DLD1 (cell line): ENCODE measurements around the gene PON2.
"Not testable (repeated sequence)": the region's sequence is repeated elsewhere in the genome, so short reads cannot be mapped to it uniquely, and the experiment has no call there.

ENCODE experiments used
- in situ Hi-C: cut with HindIII; loops from 2 replicates; pipeline ENCODE4 v1.10.0; 2017; ENCODE audit warnings: low sequenced_read_pairs

The PON2 gene

DNA sequence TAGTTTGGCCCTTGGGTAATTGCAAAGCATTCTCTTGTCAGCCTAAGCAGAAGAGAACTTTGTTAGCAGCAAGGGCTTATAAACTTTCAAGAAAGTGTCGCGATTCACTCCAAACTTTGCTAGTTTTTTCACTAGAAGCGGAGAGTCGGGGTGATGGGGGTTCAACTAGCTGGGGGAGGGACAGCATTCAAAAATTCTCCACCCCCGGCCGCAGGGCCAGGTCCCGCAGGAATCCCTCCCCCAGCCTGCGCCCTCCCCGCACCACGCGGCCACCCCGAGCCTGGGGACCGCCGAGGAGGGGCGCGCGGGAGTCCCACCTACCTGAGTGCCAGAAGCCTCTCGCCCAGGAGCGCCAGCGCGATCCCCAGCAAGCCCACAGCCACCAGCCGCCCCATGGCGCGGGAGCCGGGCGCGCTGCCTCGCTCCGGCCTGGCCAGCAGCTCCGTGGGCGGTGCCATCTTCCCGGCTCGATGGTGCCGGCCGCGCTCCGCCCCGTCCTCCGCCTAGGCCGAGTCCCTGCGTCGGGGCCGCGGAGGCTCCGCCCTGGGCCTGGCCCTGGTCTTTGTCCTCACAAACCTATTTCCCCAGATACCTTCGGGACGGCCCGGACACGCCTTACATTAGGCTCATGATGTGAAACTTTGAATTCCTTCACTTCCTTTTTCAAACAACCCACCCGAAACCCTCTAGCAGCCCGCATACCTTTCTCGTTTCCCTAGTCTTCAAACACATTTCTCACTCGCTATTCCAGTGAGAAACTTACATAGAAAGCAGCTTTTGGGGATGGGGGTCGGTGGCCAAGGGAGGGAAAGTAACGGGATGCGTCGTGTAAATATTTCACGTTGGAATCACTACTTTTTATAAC lies at the start of gene PON2:
TSS of gene PON2 (minus strand) at position 472 of the 865 bp plus-strand sequence. CDS start at position 395, 77 bp downstream.
- in situ Hi-C loops: no loop called here

DNA sequence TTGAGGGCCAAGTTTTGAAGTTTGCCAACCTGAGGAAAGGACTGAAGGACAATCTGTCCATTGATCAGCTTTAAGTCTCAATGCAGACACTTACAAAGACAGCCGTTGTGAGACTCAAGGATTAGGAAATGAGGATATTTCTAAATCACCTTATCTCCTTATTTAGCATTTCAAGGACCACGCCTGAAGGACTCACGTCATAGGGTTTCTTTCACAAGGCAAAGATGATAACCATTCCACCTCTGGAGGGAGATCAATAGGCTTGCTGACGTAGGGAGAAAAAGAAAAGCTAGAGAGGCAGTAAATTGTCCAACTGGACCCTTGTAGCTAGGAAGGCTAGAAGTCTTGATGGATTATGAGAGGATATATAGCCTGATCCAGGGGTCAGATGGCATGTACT lies 47.6 kb upstream of the PON2 start:
- in situ Hi-C loops: loop anchor here (25.0 kb wide), 1 partner anchor 1045 kb away; no protein-coding TSS in a partner anchor

DNA sequence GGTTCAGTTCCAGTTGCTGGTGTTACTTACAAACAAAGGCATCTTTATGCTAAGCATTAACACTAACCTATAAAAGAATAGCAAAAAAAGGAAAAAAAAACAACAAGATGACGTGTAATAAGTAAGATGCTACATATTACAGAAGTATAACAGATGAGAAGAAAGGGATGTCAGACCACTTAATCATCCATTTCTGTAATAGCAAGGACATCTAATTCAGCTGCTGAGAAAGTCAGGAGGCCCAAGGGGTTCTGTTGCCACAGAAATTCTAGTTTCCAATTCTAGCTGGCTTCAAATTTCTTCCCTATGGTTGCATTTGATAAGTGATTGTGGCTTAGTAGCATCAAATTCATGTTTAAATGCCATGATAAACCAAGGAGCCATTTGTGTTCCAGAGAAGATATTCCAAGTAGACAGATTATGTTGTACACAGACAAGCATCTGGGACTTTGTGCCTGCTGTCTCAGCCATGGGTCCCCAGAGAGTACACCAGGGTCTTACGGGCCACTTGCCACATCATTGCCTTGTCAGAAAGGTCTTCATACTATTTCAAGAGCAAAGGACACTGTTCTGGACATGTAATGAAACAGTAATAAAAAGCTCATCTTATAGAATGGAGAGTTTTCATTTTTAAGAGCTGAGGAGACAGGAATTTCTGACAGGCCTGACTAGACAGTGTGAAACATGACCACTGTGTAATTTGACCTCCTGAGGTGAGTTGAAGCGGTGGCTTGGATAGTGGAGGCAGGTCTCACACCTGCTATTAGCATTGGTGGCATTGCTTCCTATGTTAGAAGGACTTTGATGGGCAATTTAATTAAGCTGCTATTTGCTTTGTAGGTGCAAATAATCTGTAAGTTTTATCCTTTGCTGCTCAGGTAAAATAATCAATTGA lies 46.7 kb upstream of the PON2 start:
- in situ Hi-C loops: loop anchor here (25.0 kb wide), 1 partner anchor 1044 kb away; no protein-coding TSS in a partner anchor

DNA sequence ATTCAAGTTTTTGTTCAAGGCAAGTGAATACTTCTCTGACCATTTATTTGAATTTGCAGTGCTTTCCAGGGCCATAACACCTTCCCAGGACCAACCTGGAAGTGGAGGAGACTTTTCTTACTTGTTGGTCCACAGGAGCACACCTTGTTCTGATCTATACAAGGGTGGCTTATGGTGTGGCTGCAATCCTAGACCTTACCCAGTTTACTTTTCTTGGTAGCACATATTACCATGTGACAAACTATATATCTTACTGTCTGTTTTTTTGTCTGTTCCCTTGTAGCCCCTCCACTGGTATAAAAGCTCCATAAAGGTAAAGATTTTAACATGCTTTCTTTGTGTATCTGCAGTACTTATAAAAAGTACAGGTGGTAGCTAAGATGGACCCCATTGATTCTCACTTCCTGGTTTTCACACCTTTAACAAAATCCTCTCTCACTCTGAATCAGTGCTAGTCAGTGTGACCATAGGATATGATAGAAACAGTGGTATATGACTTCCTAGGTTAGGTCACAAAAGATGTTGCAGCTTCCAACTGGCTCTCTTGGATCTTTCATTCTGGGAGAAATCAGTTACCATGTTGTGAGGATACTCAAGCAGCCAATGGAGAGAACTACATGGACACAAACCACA lies 45.3 kb upstream of the PON2 start:
- in situ Hi-C loops: loop anchor here (25.0 kb wide), 1 partner anchor 1043 kb away; no protein-coding TSS in a partner anchor

DNA sequence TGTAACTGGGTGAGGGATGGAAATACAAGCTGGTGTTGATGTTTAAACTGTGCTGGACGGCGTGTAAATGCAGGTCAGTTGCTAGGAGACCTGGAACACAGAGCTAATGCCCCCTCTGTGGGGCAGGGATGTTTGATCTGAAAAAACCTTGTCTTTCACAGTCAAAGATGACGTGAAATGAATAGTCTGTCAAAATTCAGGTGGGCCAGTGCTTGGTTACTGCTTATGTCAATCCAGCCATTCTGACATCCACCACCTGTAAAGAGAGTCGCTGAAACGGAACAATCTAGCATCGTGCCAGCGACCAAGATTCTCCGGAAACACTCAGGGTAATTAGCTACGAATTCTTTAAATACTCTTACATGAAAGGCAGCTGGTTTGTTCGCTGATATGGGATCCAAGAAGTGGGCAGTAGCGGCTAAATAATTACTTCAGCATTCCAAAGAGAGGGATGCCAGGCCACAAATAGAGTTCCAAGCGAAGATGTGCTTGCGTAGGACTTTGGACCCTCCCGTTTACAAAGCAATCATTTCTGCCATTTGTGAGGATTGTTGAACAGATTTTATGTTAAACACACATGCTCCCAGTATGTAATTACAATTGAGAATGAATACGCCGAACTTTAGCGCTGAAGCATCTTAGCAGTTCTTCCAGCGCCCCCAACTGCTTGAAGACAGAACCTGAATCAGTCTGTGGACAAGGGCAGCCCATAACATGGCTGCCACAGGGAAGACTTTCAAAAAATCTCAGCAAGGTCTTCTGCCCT lies 43.6 kb upstream of the PON2 start:
- in situ Hi-C loops: loop anchor here (25.0 kb wide), 1 partner anchor 1041 kb away; no protein-coding TSS in a partner anchor

DNA sequence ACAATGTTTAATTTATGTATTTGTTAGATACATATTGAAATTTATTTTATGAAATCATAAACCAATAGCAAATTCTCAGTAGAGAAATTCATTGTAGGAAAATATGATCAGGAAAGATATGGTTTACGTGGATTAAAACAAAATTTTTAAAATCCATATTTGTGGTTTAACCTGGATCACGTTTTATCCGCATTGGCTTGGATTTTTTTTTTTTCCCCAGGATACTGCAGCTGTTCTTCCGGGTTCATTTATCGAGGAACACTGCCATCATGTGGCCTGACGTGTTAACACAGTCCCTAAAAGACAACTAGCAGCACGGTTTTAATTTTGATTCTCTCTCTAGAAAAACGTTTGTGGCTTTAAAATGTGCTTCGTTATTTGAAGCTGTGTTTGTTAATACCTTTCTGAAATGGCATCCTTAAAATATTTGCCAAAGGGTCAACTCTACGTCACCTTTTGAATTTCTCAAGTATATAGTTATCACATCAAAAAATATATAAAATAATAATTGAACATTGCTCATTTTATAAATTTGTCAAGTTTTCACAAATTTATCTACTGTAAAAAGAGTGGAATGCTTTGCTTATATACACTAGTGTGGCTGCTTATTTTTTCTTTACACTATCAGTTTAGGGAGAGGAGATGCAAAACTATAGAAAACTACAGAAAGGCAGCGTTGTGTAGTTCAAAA lies 42.2 kb upstream of the PON2 start:
- in situ Hi-C loops: loop anchor here (25.0 kb wide), 1 partner anchor 1040 kb away; no protein-coding TSS in a partner anchor

DNA sequence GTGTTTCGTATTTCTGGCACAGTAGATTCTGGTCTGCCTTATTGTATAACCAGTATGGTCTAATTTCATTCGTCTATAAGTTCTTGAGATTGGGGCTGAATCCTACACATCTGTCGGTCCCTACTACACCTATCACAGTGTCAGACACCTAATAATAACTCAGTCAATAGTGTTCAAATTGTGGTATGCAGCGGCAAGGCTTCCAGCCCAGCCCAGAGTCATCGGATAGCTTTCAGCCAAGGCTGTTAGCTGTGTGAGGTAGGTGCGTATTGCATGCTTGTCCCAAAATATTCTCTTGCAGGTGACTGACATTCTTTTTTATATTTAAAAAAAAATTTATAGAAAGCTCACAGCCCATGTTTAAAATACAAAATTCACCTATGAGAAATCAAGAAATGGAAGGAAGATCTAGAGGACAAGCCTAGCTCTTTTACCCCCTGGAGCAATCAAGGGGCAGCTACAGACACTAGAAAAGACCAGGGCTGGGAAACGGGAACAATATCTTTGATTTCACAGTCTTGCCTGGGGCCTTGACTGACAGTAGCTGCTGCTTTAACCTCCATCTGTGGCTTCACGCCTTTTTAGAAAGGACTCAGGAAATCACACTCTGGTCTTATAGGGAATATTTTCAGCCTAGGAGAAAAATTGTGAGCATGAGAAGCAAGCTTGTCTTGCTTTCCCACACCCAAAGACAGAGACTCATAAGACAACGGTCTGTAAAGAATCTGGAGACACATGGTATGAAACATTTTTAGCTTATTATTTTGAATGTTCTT lies 41.4 kb upstream of the PON2 start:
- in situ Hi-C loops: loop anchor here (25.0 kb wide), 1 partner anchor 1039 kb away; no protein-coding TSS in a partner anchor

DNA sequence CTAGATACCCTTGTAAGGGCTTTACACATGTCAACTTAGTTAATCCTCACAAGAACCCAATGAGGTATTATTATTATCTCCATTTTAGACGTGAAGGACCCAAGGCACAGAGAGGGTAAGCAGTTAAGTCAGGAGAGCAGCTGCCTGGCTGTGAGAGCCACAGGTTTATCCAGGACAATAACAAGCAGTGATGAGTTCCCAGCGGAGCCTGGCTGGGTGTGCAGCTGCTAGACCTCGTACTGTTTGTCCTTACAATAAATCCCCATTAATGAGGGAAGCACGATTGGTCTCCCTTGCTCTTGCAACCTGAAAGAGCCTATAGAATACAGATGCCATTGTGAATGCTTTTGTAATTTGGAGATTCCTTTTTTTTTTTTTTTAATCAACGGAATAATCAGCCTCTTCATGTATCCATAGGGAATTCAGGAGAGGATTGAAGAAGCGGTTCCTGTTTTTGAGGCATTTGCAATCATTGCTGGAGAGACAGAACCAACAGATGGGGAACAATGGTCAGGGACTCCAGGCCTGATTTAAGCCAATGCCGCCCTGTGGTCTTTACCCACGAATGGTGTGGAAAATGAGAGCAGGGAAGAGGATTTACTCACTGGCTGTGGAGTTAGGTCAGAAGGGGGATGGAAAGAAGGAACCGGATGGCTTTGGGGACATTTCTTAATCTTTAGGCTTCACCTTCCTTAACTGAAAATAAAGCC lies 38.6 kb upstream of the PON2 start:
- in situ Hi-C loops: no loop called here

DNA sequence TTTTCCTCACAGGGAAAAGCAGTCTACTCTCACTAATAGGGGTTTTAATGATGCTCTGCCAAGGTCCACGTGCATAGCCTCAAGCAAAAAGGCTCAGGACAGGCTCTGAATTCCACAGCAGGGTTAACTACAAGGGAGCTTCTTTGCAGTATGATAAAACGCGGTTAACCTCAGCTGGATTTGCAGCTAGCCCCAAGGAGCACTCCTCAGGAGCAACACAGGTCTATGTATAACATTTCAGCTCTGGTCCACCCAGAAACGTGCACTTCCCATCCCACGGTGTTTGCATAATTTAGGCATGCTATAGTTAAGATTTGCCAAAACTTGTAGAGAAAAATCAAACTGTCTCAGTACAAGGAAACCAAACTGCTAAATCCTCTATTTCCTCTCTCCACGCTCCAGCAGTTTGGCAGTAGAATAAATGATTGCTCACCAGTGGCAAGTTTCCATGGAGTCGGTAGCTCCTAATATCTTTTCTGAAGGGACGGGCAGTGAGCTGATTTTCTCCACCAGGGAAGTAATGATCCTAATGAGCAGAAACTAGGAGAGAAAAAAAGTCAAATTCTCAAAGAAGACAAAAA lies 37.8 kb upstream of the PON2 start:
- in situ Hi-C loops: no loop called here

DNA sequence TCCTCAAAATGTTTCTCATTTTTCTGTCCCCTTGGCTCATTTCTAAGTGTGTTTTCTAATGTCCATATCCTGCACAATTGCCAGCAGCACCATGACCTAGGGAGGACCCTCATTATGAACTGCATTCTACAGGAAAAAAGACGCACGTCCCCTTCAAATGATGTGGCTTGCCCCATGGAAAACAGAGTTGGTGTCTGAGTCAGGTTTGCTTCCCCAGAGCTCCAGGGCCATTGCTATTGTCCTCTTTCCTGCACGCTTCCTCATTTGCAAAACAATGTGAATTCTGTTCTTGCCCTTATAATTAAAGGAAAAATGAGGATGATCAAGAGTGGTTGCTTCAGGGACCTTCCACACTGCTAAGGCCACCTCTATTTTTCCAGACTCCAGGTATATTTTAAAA lies 36.2 kb upstream of the PON2 start:
- in situ Hi-C loops: no loop called here

DNA sequence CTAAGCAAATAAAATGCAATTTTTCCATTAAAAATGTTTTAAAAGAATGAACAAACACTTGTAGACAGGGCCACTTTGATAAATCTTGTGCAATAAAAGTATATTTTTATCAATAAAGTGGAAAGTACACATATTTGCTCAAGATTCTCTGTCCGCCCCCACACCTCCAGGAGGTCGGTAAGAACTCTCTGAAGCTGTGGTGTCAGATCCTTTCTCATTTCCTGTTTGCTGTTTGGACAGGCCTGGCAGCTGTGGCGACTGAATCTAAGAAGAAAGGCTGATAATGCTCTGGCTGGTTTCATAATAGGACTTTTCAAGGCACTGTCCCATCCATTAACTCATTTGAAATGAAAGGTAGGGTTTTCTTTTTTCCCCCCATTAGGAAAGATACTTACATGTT lies 35.6 kb upstream of the PON2 start:
- in situ Hi-C loops: no loop called here

DNA sequence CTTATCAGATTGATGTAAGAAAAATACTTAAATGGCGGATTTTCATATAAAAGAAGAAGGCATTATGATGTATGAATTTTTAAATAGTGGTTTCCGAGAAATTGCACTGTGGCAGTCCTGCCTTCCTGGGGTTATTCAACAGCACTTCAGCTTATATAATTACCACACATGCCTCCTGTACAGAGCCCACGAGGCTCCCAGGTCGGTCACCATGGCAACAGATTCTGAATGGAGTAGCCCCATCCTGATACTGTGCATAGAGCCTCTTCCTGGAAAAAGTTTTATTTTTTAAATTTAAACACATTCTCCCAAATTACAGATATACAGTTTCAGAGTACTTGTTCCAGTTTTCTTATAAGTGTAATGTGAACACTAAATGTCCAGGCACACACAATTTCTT lies 35.0 kb upstream of the PON2 start:
- in situ Hi-C loops: no loop called here

DNA sequence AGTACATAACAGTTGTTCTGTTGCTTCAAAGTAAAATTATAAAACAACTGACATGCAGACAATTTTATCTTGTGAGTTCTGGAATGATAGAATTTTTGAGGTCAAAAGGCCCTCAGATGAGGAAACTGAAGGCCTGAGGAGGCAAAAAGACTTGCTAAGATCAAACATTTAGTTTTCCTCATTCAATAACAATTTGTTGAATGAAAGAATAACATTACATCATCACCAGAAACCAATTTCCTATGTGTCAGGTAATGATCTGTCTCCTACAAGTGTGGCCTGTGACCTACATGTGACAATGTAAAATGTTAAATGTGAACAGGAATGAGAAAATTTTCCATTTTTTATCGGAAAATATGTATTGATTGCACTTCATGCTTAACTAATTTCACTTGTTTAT lies 34.4 kb upstream of the PON2 start:
- in situ Hi-C loops: no loop called here

DNA sequence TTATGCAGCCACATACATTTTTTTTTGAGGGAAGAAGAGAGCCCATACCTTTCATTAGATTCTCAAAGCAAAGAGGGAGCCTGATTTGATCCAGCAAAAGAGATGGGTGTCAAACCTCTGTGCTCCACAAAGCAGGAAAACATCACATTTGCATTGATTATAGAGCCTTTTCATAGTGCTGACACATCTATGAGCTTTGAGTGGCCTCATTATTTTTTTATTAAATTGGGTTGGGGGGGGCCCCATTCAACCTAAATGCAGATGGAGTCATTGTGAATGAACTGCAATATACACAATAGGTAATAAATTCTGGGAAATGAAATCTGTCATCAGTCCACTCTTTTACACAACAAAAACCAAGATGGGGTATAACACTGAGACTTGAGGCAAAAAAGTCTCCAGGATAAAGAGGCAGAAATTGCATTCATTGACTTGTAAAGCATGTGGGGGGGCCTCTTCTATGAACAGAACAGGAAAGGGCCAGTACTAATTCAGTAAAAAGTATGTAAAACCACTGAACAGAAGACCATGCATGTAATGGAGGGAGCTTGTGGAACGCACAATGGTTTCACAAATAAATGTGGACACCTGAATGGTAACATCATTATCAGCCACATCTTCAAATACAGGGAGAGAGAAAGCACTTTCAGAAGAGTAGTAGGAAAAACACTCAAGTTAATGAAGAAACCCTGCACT lies 33.2 kb upstream of the PON2 start:
- in situ Hi-C loops: no loop called here

DNA sequence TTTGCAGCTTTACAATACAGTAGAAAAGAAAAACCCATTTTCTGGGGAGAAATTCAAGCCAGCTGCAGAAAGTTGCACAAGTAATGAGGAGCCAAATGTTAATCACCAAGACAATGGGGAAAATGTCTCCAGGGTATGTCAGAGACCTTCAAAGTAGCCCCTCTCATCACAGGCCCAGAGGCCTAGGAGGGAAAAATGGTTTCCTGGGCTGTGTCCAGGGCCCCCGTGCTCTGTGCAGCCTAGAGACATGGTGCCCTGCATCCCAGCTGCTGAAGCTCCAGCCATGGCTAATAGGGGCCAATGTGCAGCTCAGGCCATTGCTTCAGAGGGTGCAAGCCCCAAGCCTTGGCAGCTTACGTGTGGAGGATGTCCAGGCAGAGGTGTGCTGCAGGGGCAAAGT lies 25.8 kb upstream of the PON2 start:
- in situ Hi-C loops: not testable (repeated sequence)

DNA sequence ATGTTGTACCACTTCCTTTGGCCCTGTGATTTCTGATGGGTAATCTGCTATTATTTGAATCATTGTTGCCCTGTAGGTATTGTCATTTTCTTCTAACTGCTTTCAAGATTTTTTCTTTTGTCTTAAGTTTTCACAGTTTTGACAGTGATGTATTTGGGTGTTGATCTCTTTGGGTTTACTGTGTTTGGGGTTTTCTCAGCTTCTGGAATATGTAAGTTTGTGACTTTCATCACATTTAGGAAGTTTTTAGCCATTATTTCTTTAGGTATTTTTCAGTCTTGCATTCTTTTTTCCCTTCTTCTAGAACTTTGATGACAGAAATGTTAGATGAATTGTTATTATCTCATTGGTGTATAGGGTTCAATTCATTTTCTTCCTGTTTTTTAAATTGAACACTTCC lies 23.1 kb upstream of the PON2 start:
- in situ Hi-C loops: no loop called here

DNA sequence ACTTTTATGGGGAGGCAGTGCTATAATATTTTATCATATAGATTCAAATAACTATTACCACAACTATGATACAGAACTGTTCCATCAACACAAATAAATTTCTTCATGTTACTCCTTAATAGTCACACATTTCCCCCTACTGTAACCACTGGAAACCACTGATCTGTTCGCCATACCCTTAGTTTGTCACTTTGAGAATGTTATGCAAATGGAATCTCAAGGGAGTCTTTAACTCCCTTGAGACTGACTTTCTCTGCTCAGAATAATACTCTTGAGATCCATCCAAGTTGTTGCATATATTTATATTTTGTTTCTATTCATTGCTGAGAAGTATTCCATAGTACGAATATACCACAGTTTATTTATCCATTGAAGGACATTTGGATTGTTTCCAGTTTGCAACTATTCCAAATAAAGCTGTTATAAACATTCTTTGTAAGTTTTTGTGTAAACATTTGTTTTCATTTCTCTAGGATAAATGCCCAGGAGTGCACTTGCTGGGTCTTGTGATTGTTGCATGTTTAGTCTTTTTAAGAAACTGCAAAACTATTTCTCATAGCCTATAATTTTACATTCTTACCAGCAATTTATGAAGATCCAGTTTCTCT lies 19.7 kb upstream of the PON2 start:
- in situ Hi-C loops: no loop called here
